ENCODE data around the gene PDIA5.

GRCh38 chr3:123134671-123135070, 67.8 kb downstream of the PDIA5 start:
- TF ChIP-seq CTCF (IDR thresholded peaks at IDR 0.05) (no peak), POLR2A (IDR thresholded peaks at IDR 0.05) (no peak)
